Measurements from ENCODE around the gene PCSK4. TPM values are rescaled to one million over a fixed set of nuclear protein-coding genes. Genes with fewer than 3 reads are reported as not detected.
A peak's percentile ranks its signal among the peaks of the same experiment; 100 is the strongest.

PCSK4 gene
- total and polyA plus RNA-seq, 2 donors (not counting 3 experiments of a cell fraction or from before 2014, with no cell fraction given), result 1.2 to 1.7 TPM

DNA sequence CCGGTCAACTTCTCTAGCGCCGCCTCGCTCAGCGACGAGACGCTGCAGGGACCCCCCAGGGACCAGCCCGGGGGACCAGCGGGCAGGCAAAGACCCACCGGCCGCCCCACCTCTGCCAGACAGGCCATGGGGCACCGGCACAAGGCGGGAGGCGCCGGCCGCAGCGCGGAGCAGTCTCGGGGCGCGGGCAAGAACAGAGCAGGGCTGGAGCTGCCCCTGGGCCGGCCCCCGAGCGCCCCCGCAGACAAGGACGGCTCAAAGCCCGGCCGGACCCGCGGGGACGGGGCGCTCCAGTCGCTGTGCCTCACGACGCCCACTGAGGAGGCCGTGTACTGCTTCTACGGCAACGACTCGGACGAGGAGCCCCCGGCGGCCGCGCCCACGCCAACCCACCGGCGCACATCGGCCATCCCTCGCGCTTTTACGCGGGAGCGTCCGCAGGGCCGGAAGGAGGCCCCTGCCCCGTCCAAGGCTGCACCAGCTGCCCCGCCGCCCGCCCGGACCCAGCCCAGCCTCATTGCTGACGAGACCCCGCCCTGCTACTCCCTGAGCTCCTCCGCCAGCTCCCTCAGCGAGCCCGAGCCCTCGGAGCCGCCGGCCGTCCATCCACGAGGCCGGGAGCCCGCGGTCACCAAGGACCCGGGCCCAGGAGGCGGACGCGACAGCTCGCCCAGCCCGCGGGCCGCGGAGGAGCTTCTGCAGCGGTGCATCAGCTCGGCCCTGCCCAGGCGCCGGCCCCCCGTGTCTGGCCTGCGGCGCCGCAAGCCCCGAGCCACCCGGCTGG is 22.5 kb downstream of the PCSK4 start:
- POLR2A ChIA-PET, result no interaction called here
- no peaks in the 10 kb centered on the region for H3K79me2 ChIP-seq (ENCODE audit: control insufficient read depth, insufficient read depth, low read length)
- peaks cover 5% of the 10 kb centered on the region for H3K4me1 ChIP-seq (ENCODE audit: control insufficient read depth, extremely low read depth, insufficient read depth, low read length)
- intact Hi-C loops (cut with micrococcal nuclease), result no loop called here
- no peak overlapping the region for H3K27ac ChIP-seq (ENCODE audit: insufficient read depth, low read depth, low read length)
- FAIRE-seq (no peak), DNase-seq (ENCODE audit: low read depth, low spot score) (no peak)
- H3K9ac ChIP-seq (replicated peaks; ENCODE audit: extremely low read depth, insufficient read depth, low read length), result no peak overlapping the region
- peaks cover 42 to 76% of the 10 kb centered on the region in 2 experiments for H3K27me3 ChIP-seq (ENCODE audit: control insufficient read depth in 2 of 2, insufficient read depth in 2 of 2, low read length in 2 of 2)
- no peaks in the 10 kb centered on the region for H3K36me3 ChIP-seq (ENCODE audit: control insufficient read depth in 2 of 2, extremely low read depth in 1 of 2, insufficient read depth in 2 of 2, low read length in 2 of 2)
- H2AFZ ChIP-seq (ENCODE audit: low read depth, low read length), result no peak overlapping the region
- no peak overlapping the region for H3K4me3 ChIP-seq (replicated peaks in 1 of 3; ENCODE audit: insufficient read depth in 1 of 3, low read depth in 1 of 3, low read length in 3 of 3)
- TF ChIP-seq POLR2AphosphoS5 (IDR thresholded peaks at IDR 0.05; ENCODE audit: insufficient read depth, low read depth, low read length) (no peak), EZH2 (IDR thresholded peaks at IDR 0.05; ENCODE audit: borderline replicate concordance, low read depth, low read length, severe bottlenecking) (peak; percentile 76), JUN (IDR thresholded peaks at IDR 0.05; ENCODE audit: borderline replicate concordance, insufficient read depth, insufficient read length, low read depth) (no peak)
- dilution Hi-C loops (cut with MboI; ENCODE audit: extremely low pct_ligation_motif_present, low sequenced_read_pairs), result no loop called here
- H3K4me2 ChIP-seq (ENCODE audit: insufficient read depth, low read length), result no peak overlapping the region
- H3K9me3 ChIP-seq (replicated peaks; ENCODE audit: control insufficient read depth, insufficient read depth, low read length), result no peaks in the 10 kb centered on the region
- H4K20me1 ChIP-seq (replicated peaks; ENCODE audit: control insufficient read depth, extremely low read depth, insufficient read depth, low read length), result no peaks in the 10 kb centered on the region
- no peaks in the 10 kb centered on the region for H3K9me1 ChIP-seq (replicated peaks; ENCODE audit: control insufficient read depth, extremely low read depth, insufficient read depth, low read length)
- BruUV-seq (replicated peaks), result no TSS peak
- CTCF ChIA-PET, result interaction anchor here (0.6 to 3.6 kb wide), 6 partner anchors 9 to 387 kb away, joined by 3 to 11 read pairs (median 6); partner anchors contain the start of gene REEP6

DNA sequence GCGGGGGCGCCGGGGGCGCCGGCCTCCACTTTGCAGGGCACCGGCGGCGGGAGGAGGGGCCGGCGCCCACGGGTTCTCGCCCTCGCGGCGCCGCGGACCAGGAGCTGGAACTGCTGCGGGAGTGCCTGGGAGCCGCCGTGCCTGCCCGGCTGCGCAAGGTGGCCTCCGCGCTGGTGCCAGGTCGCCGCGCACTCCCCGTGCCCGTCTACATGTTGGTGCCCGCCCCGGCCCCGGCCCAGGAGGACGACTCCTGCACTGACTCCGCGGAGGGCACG is 23.0 kb downstream of the PCSK4 start:
- ChIA-PET POLR2A (no interaction called here), CTCF (interaction anchor here (0.6 to 3.6 kb wide), 7 partner anchors 9 to 388 kb away, joined by 3 to 11 read pairs (median 6); partner anchors contain the start of gene REEP6)
- Histone ChIP-seq H3K9ac (replicated peaks; ENCODE audit: extremely low read depth, insufficient read depth, low read length) (no peak overlapping the region), H3K27me3 (ENCODE audit: control insufficient read depth in 2 of 2, insufficient read depth in 2 of 2, low read length in 2 of 2) (peaks cover 40 to 70% of the 10 kb centered on the region in 2 experiments), H3K4me1 (ENCODE audit: control insufficient read depth, extremely low read depth, insufficient read depth, low read length) (peaks cover 5% of the 10 kb centered on the region), H2AFZ (ENCODE audit: low read depth, low read length) (no peak overlapping the region), H3K4me2 (ENCODE audit: insufficient read depth, low read length) (no peak overlapping the region), H3K4me3 (replicated peaks in 1 of 3; ENCODE audit: insufficient read depth in 1 of 3, low read depth in 1 of 3, low read length in 3 of 3) (no peak overlapping the region), H3K36me3 (ENCODE audit: control insufficient read depth in 2 of 2, extremely low read depth in 1 of 2, insufficient read depth in 2 of 2, low read length in 2 of 2) (no peaks in the 10 kb centered on the region), H4K20me1 (replicated peaks; ENCODE audit: control insufficient read depth, extremely low read depth, insufficient read depth, low read length) (no peaks in the 10 kb centered on the region), H3K79me2 (ENCODE audit: control insufficient read depth, insufficient read depth, low read length) (no peaks in the 10 kb centered on the region), H3K9me3 (replicated peaks; ENCODE audit: control insufficient read depth, insufficient read depth, low read length) (no peaks in the 10 kb centered on the region), H3K27ac (ENCODE audit: insufficient read depth, low read depth, low read length) (no peak overlapping the region), H3K9me1 (replicated peaks; ENCODE audit: control insufficient read depth, extremely low read depth, insufficient read depth, low read length) (no peaks in the 10 kb centered on the region)
- DNase-seq (ENCODE audit: low read depth, low spot score), result no peak
- FAIRE-seq, result no peak
- dilution Hi-C loops (cut with MboI; ENCODE audit: extremely low pct_ligation_motif_present, low sequenced_read_pairs), result no loop called here
- no TSS peak for BruUV-seq (replicated peaks)
- intact Hi-C loops (cut with micrococcal nuclease), result no loop called here
- TF ChIP-seq, protein P1, sequence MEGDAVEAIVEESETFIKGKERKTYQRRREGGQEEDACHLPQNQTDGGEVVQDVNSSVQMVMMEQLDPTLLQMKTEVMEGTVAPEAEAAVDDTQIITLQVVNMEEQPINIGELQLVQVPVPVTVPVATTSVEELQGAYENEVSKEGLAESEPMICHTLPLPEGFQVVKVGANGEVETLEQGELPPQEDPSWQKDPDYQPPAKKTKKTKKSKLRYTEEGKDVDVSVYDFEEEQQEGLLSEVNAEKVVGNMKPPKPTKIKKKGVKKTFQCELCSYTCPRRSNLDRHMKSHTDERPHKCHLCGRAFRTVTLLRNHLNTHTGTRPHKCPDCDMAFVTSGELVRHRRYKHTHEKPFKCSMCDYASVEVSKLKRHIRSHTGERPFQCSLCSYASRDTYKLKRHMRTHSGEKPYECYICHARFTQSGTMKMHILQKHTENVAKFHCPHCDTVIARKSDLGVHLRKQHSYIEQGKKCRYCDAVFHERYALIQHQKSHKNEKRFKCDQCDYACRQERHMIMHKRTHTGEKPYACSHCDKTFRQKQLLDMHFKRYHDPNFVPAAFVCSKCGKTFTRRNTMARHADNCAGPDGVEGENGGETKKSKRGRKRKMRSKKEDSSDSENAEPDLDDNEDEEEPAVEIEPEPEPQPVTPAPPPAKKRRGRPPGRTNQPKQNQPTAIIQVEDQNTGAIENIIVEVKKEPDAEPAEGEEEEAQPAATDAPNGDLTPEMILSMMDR (IDR thresholded peaks at IDR 0.05; ENCODE audit: extremely low read depth in 1 of 2, insufficient read depth in 1 of 2, low read depth in 1 of 2, low read length in 2 of 2), result no peak
- TF ChIP-seq, protein P2, sequence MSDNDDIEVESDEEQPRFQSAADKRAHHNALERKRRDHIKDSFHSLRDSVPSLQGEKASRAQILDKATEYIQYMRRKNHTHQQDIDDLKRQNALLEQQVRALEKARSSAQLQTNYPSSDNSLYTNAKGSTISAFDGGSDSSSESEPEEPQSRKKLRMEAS (IDR thresholded peaks at IDR 0.05; ENCODE audit: insufficient read depth, insufficient read length), result no peak
- no peak for TF ChIP-seq MYC (IDR thresholded peaks at IDR 0.05; ENCODE audit: low read depth, low read length)
- TF ChIP-seq EZH2 (IDR thresholded peaks at IDR 0.05; ENCODE audit: borderline replicate concordance, low read depth, low read length, severe bottlenecking), result no peak
- TF ChIP-seq POLR2AphosphoS5 (IDR thresholded peaks at IDR 0.05; ENCODE audit: insufficient read depth, low read depth, low read length), result no peak
- TF ChIP-seq JUN (IDR thresholded peaks at IDR 0.05; ENCODE audit: borderline replicate concordance, insufficient read depth, insufficient read length, low read depth), result no peak
- TF ChIP-seq FOS (IDR thresholded peaks at IDR 0.05; ENCODE audit: borderline replicate concordance, insufficient read depth, low read length), result no peak
- no peak for TF ChIP-seq GATA2 (IDR thresholded peaks at IDR 0.05; ENCODE audit: insufficient read depth, insufficient read length, low read depth, low read length)
- TF ChIP-seq POLR2A (IDR thresholded peaks at IDR 0.05; ENCODE audit: low read depth, low read length), result no peak

Data from endothelial cell of umbilical vein (primary cell).